ENCODE measurements around the gene SULT1B1.
"Not testable (repeated sequence)": the region's sequence is repeated elsewhere in the genome, so short reads cannot be mapped to it uniquely, and the experiment has no call there.

SULT1B1 gene
- 0 to 7.4 (median 0.66) reads per million in 18 experiments for total RNA-seq

GRCh38 chr4:69760455-69760854, at the start of gene SULT1B1:
TSS of gene SULT1B1 (minus strand) at chr4:69760620. CDS start at chr4:69755217, 5,403 bp downstream.
- peak; percentile 67 to 77 for DNase-seq

GRCh38 chr4:69800599-69800998, 40.2 kb upstream of the SULT1B1 start:
- DNase-seq: no peak

GRCh38 chr4:69799337-69799736, 38.9 kb upstream of the SULT1B1 start:
- no peak for DNase-seq

GRCh38 chr4:69793732-69794131, 33.3 kb upstream of the SULT1B1 start:
- no peak for DNase-seq

- no peak for DNase-seq
Measured at GRCh38 chr4:69787879-69788278, 27.5 kb upstream of the SULT1B1 start.

GRCh38 chr4:69786547-69786946, 26.1 kb upstream of the SULT1B1 start:
- DNase-seq: no peak

- DNase-seq: no peak
Measured at GRCh38 chr4:69785211-69785831, 24.9 kb upstream of the SULT1B1 start.

GRCh38 chr4:69782651-69783310, 22.4 kb upstream of the SULT1B1 start:
- no peak for DNase-seq

- no peak for DNase-seq
Measured at GRCh38 chr4:69781458-69782418, 21.3 kb upstream of the SULT1B1 start.

- DNase-seq: no peak
Measured at GRCh38 chr4:69780141-69780540, 19.7 kb upstream of the SULT1B1 start.

- no peak for DNase-seq
Measured at GRCh38 chr4:69776696-69777095, 16.3 kb upstream of the SULT1B1 start.

- no peak for DNase-seq
Measured at GRCh38 chr4:69775321-69775867, 15.0 kb upstream of the SULT1B1 start.

GRCh38 chr4:69773484-69773883, 13.1 kb upstream of the SULT1B1 start:
- DNase-seq: no peak

GRCh38 chr4:69768554-69768953, 8.1 kb upstream of the SULT1B1 start:
- not testable (repeated sequence) for DNase-seq

- DNase-seq: no peak
Measured at GRCh38 chr4:69765751-69766150, 5.3 kb upstream of the SULT1B1 start.

GRCh38 chr4:69764311-69764710, 3.9 kb upstream of the SULT1B1 start:
- no peak for DNase-seq

GRCh38 chr4:69763233-69763632, 2.8 kb upstream of the SULT1B1 start:
- DNase-seq: no peak

GRCh38 chr4:69759189-69759604, 1.2 kb downstream of the SULT1B1 start:
- no peak for DNase-seq

- no peak for DNase-seq
Measured at GRCh38 chr4:69757464-69757863, 3.0 kb downstream of the SULT1B1 start.

GRCh38 chr4:69754926-69755580, 5.4 kb downstream of the SULT1B1 start:
- DNase-seq: no peak

- DNase-seq: no peak
Measured at GRCh38 chr4:69753686-69754085, 6.7 kb downstream of the SULT1B1 start.

- no peak for DNase-seq
Measured at GRCh38 chr4:69750346-69750745, 10.1 kb downstream of the SULT1B1 start.

All from inflammatory macrophage (primary cell).